K562 (cell line): ENCODE measurements around the gene RPH3AL. TPM values are rescaled to one million over a fixed set of nuclear protein-coding genes. Genes with fewer than 3 reads are reported as not detected.
A peak's percentile ranks its signal among the peaks of the same experiment; 100 is the strongest.

ENCODE experiments used
- ATAC-seq: fragments of 200-7000 bp; cut with Tn5 transposase; 3 replicates; pipeline ENCODE4 v1.9.1; 2020; ENCODE audit warnings: moderate library complexity
- BruUV-seq: library from RNA; stranded (reverse); fragments of 400-500 nt; replicated peaks from 2 replicates; lab custom pipeline; 2021; lab: Mats Ljungman, UMichigan
- CTCF ChIA-PET: fragments of 300-600 bp; formaldehyde crosslinking; extraction: SDS; loops from one replicate; lab custom pipeline; 2021; ENCODE audit warnings: low intra/inter-chr PET ratio; lab: Yijun Ruan, JAX
- POLR2A ChIA-PET: fragments of 300-600, 350-650 bp; sonication (Branson Sonifier 250); formaldehyde crosslinking; extraction: SDS; loops from one replicate; lab custom pipeline; 2021; ENCODE audit warnings: antibody characterized with exemption, inconsistent platforms; lab: Yijun Ruan, JAX
- DNase-seq, 4 experiments: peaks; one replicate each; pipeline versions ENCODE4 v3.0.0 to v3.0.0-alpha.2; 2011 to 2018; ENCODE audit warnings: low spot score in 3 of 4, mixed read lengths in 3 of 4; ENCODE audit errors: extremely low read depth in 1 of 4
- FAIRE-seq: peaks from 2 replicates; lab custom pipeline; 2011; peaks lifted over from hg19 to GRCh38; lab: Jason Lieb, UNC
- H2AFZ ChIP-seq: 2 replicates; pipeline ENCODE4 v1.6.0; 2011; ENCODE audit warnings: low read depth, low read length, control low read depth, inconsistent platforms
- H3K27ac ChIP-seq: fragments of 200-600 bp; 3 replicates; pipeline ENCODE4 v1.8.0; 2011; ENCODE audit warnings: low read depth, mild to moderate bottlenecking, control low read depth, inconsistent platforms, low read length, moderate library complexity, mixed read lengths; ENCODE audit errors: extremely low read depth
- H3K27me3 ChIP-seq, 2 experiments: fragments of 300-600 bp in 1 of 2; 2 replicates in 1 of 2; 3 replicates in 1 of 2; pipeline versions ENCODE4 v1.6.0 to v1.8.0; 2011; ENCODE audit warnings: inconsistent platforms in 2 of 2, low read length in 2 of 2, mild to moderate bottlenecking in 1 of 2, mixed read lengths in 1 of 2, moderate library complexity in 1 of 2; ENCODE audit not compliant: control insufficient read depth in 2 of 2, insufficient read depth in 2 of 2
- H3K36me3 ChIP-seq: fragments of 300-600 bp; 3 replicates; pipeline ENCODE4 v1.8.0; 2011; ENCODE audit warnings: mild to moderate bottlenecking, low read length, inconsistent platforms; ENCODE audit not compliant: control insufficient read depth, insufficient read depth
- H3K4me1 ChIP-seq, 2 experiments: fragments of 200-600 bp in 1 of 2; replicated peaks in 1 of 2; 2 replicates in 1 of 2; 3 replicates in 1 of 2; pipeline versions ENCODE4 v1.5.1 to v1.8.0; 2011; ENCODE audit warnings: inconsistent platforms in 2 of 2, low read length in 2 of 2, mild to moderate bottlenecking in 1 of 2, mixed read lengths in 1 of 2, moderate library complexity in 1 of 2; ENCODE audit not compliant: control insufficient read depth in 2 of 2, insufficient read depth in 2 of 2
- H3K4me2 ChIP-seq: 2 replicates; pipeline ENCODE4 v1.6.1; 2011; ENCODE audit warnings: low read length, control low read depth, inconsistent platforms, mixed read lengths; ENCODE audit not compliant: insufficient read depth
- H3K4me3 ChIP-seq: fragments of 200-600 bp; sonication (generic), shearing (Covaris generic); 2 replicates; pipeline ENCODE4 v1.5.1; 2016; ENCODE audit warnings: control low read depth, inconsistent platforms
- H3K79me2 ChIP-seq: fragments of 200-600 bp; 3 replicates; pipeline ENCODE4 v1.8.0; 2011; ENCODE audit warnings: low read length, inconsistent platforms; ENCODE audit not compliant: control insufficient read depth, insufficient read depth
- H3K9ac ChIP-seq, 2 experiments: 2 replicates each; pipeline versions ENCODE4 v1.6.0 to v1.6.1; 2011; ENCODE audit warnings: low read depth in 2 of 2, low read length in 2 of 2, control low read depth in 1 of 2, inconsistent platforms in 1 of 2, mild to moderate bottlenecking in 1 of 2, mixed read lengths in 1 of 2; ENCODE audit not compliant: insufficient read depth in 1 of 2
- H3K9me1 ChIP-seq: one replicate; pipeline ENCODE4 v1.6.0; 2011; ENCODE audit warnings: inconsistent platforms, mild to moderate bottlenecking, low read length, moderate library complexity; ENCODE audit not compliant: control insufficient read depth, insufficient read depth
- H3K9me3 ChIP-seq: replicated peaks from 2 replicates; pipeline ENCODE4 v1.5.1; 2011; ENCODE audit warnings: low read depth, low read length, inconsistent platforms; ENCODE audit not compliant: control insufficient read depth, insufficient read depth
- H4K20me1 ChIP-seq: replicated peaks from 2 replicates; pipeline ENCODE4 v1.6.1; 2011; ENCODE audit warnings: low read length, inconsistent platforms, mixed read lengths; ENCODE audit not compliant: control insufficient read depth, insufficient read depth
- LCOR ChIP-seq: sonication (generic); formaldehyde crosslinking; IDR thresholded peaks from 2 replicates; pipeline ENCODE4 v1.8.0; 2022; ENCODE audit warnings: mild to moderate bottlenecking, missing genetic modification reagents
- RBM25 ChIP-seq: fragments of 200-400 bp; formaldehyde crosslinking; IDR thresholded peaks from 2 replicates; pipeline ENCODE4 v1.6.1; 2018; ENCODE audit warnings: low read length, low read depth, moderate library complexity; ENCODE audit not compliant: severe bottlenecking
- ZSCAN29 ChIP-seq: fragments of 450-650 bp; IDR thresholded peaks from 2 replicates; pipeline ENCODE4 v1.6.1; 2017
- WGBS: fragments of 100-300 bp; shearing (Covaris generic); methylation state at CpG from one replicate; pipeline ENCODE4 v1.1.6; 2016; ENCODE audit warnings: low coverage, mixed read lengths; ENCODE audit not compliant: insufficient coverage; ENCODE audit errors: missing lambda C conversion rate; 5-methylcytosine and 5-hydroxymethylcytosine counted together
- in situ Hi-C: fragments of 300-500 bp; cut with MboI; formaldehyde crosslinking; loops from 4 replicates; pipeline ENCODE4 v1.15.0; 2018; ENCODE audit warnings: inconsistent platforms, mixed read lengths
- intact Hi-C: fragments of 100-400 bp; cut with micrococcal nuclease; formaldehyde crosslinking; loops from 2 replicates; pipeline ENCODE4 v1.14.2; 2022
- polyA plus RNA-seq, 8 experiments: library from polyadenylated mRNA; depleted of rRNA in 4 of 8; stranded (reverse) in 5 of 8; unstranded in 3 of 8; fragments of >200 nt; fragmentation: Nextera tagmentation in 2 of 8; fragmentation: Illumina TruSeq in 1 of 8; extraction: Ambion mirVana in 2 of 8; extraction: Trizol in 1 of 8; gene quantifications; 2 replicates each; pipeline versions ENCODE4 v1.2.1 to v1.2.3, GENCODE V29; 2011 to 2014; ENCODE audit warnings: inconsistent platforms in 1 of 8, missing spikeins in 1 of 8
- total RNA-seq, 7 experiments: library from RNA; depleted of rRNA in 6 of 7; stranded (reverse); fragments of >200 nt in 6 of 7; fragmentation: Illumina TruSeq in 2 of 7; extraction: Trizol in 2 of 7; gene quantifications; 2 replicates each; pipeline versions ENCODE4 v1.2.1 to v1.2.3, GENCODE V29; 2011 to 2021; ENCODE audit warnings: low replicate concordance in 1 of 7
- TF ChIP-seq, protein P1 (sequence below): fragments of 450-650 bp; IDR thresholded peaks from 2 replicates; pipeline ENCODE4 v1.6.1; 2018; ENCODE audit not compliant: partially characterized antibody

RPH3AL gene
- total and polyA plus RNA-seq, 9 of the 15 experiments (the other 6 are each of a cell fraction or from before 2014, with no cell fraction given) = 0.18 to 1.7 (median 0.39) TPM

- POLR2A ChIA-PET = no interaction called here
- H3K79me2 ChIP-seq = no peaks in the 10 kb centered on the region
- H3K9ac ChIP-seq = no peak overlapping the region
- in situ Hi-C loops (no loop called here), intact Hi-C loops (no loop called here)
- no peaks in the 10 kb centered on the region for H4K20me1 ChIP-seq
- H2AFZ ChIP-seq = no peak overlapping the region
- no peak for ATAC-seq
- no peak for DNase-seq
- H3K4me2 ChIP-seq = no peak overlapping the region
- no peaks in the 10 kb centered on the region for H3K9me1 ChIP-seq
- H3K36me3 ChIP-seq = no peaks in the 10 kb centered on the region
- WGBS = 0% methylated on average over 2 of the region's 3 CpGs
- no peak overlapping the region for H3K27ac ChIP-seq
- H3K27me3 ChIP-seq = peaks cover 0 to 36% of the 10 kb centered on the region in 2 experiments; a peak in 2 of 5 replicates
- no peak overlapping the region for H3K4me3 ChIP-seq
- CTCF ChIA-PET = no interaction called here
- H3K9me3 ChIP-seq = no peaks in the 10 kb centered on the region
- no TSS peak for BruUV-seq
- no peak for FAIRE-seq
- no peak for TF ChIP-seq LCOR (CRISPR knock-in tag)
- TF ChIP-seq ZSCAN29 = no peak
- TF ChIP-seq, protein P1, sequence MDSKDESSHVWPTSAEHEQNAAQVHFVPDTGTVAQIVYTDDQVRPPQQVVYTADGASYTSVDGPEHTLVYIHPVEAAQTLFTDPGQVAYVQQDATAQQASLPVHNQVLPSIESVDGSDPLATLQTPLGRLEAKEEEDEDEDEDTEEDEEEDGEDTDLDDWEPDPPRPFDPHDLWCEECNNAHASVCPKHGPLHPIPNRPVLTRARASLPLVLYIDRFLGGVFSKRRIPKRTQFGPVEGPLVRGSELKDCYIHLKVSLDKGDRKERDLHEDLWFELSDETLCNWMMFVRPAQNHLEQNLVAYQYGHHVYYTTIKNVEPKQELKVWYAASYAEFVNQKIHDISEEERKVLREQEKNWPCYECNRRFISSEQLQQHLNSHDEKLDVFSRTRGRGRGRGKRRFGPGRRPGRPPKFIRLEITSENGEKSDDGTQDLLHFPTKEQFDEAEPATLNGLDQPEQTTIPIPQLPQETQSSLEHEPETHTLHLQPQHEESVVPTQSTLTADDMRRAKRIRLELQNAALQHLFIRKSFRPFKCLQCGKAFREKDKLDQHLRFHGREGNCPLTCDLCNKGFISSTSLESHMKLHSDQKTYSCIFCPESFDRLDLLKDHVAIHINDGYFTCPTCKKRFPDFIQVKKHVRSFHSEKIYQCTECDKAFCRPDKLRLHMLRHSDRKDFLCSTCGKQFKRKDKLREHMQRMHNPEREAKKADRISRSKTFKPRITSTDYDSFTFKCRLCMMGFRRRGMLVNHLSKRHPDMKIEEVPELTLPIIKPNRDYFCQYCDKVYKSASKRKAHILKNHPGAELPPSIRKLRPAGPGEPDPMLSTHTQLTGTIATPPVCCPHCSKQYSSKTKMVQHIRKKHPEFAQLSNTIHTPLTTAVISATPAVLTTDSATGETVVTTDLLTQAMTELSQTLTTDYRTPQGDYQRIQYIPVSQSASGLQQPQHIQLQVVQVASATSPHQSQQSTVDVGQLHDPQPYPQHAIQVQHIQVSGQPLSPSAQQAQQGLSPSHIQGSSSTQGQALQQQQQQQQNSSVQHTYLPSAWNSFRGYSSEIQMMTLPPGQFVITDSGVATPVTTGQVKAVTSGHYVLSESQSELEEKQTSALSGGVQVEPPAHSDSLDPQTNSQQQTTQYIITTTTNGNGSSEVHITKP = no peak
- peak; percentile 17 for TF ChIP-seq RBM25
- H3K4me1 ChIP-seq = no peaks in the 10 kb centered on the region
Observed at GRCh38 chr17:177155-177554, 175.5 kb downstream of the RPH3AL start.
